GM11168 (cell line): ENCODE data around the gene EFNA1.

Experiments used
- in situ Hi-C: fragments of 300-500 bp; cut with MboI; formaldehyde crosslinking; loops from one replicate; pipeline ENCODE4 v1.12.0; 2022; ENCODE audit warnings: low sequenced_read_pairs; ENCODE audit not compliant: unreplicated experiment

The EFNA1 gene

DNA sequence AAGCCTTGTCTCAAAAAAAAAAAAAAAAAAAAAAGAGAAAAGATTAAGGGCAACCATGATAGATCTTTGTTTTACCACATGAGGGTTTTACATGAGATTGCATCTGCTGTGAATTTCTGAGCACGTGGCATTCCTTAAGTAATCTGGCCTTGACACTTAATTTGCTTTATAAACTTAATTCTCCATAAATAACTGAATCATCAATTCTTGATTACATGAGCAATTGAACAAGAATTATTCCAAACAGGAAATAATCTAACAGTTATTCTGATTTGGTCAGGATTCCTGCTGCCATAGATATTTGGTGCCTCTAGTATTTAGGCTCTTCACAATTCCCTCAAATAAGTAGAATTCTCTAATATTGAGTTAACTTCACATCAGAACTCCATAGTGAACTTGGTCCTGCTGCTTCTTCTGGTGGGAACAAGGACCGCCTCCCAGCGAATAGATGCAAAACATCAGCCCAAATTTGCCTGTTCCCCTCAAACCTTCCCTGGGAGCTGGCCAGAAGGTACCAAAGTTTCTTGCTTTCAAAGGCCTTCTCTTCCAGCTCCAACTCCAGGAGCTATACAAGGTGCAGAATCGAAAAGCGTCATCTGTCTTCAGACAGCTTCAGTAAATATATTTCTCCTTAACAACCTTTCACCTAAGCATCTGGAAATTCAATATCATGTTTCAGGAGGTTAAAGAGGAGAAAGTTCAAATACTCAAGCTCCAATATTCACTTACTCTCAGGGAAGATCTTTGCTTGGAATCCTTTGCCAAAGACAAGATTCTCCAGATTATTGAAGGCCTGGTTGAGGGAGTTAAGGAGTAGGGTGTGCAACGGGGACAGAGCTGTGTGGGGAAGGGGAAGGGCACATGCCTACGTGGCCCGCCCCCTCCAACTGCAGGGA, 44.4 kb downstream of the EFNA1 start:
- in situ Hi-C loops: no loop called here

DNA sequence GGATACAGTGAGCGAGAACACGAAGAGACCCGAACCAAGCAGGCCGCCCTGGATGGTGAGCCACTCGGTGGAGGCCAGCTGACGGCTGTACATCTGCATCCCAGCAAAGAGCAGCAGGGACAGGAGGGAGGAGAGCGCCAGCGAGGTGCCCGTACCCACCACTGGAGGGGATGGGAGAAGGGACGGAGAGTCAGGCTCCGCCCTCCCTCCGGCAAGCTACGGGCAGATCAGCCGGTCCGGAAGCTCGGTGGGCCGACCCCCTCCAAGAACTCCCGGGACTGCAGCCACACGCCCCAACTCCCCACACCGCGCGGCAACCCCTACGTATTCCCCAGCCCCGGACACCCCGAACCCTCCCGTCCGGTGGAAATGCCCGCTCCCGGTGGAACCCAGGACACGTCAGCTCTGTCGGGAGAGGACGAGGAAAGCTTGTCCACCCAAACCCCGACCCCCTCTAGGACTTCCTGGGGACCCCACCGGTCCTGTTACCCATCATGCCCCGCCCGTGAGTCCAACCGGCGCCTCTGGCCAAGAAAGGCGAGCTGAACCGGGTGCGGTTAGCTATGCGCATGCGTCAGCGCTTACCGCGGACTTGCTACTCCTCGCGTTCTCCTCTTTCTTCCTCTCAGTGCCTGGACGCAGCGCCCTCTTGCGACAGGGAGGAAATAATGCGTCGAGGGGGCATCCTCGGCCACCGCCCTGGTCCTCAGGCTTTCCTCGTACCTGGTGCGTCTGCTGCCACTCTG, 45.2 kb downstream of the EFNA1 start, which contains the start of gene KRTCAP2:
Gene KRTCAP2, minus strand, starts transcription at position 573 of the 746 bp plus-strand sequence. Its CDS starts 80 bp downstream, at position 493.
- in situ Hi-C loops: no loop called here

DNA sequence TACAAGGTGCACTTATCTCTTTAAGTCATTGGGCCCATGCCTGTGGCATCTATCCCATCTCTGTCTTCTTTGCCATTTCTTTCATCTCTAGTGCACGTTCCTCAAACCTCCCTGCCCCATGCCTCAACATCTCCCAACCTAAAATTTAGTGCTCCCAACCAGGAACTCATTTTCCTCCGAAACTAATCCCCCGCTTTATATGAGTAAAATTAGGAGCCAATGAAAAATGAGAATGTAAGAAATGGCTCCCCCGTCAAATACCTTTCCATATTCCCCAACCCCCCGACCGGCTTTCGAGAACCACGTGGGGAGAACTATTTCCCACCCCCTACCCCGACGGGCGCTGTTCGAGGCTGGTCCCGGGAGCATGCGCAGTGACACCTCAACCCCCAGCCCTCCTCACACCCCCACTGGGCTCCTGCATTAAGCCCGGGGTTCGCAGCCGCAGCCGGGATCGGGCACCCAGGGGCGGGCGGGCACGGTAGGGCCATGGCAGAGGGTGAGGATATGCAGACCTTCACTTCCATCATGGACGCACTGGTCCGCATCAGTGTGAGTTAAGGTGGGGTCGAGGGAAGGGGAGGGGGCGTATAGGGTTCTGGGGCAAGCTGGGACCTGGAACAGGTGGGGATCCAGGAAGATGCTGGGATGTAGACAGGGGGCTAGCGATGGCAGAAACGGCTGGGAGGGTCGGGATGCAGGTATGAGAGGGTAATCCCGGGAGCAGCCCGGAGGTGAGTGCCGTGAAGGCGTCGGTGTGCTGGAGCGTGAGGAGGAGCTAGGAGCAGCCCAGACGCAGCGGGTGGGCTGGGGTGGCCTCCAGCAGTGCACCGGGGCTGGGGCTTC, 46.0 kb downstream of the EFNA1 start, which contains the start of gene TRIM46:
Gene TRIM46, plus strand, starts transcription at position 372 of the 846 bp plus-strand sequence. Its CDS starts 118 bp downstream, at position 490.
- in situ Hi-C loops: no loop called here

DNA sequence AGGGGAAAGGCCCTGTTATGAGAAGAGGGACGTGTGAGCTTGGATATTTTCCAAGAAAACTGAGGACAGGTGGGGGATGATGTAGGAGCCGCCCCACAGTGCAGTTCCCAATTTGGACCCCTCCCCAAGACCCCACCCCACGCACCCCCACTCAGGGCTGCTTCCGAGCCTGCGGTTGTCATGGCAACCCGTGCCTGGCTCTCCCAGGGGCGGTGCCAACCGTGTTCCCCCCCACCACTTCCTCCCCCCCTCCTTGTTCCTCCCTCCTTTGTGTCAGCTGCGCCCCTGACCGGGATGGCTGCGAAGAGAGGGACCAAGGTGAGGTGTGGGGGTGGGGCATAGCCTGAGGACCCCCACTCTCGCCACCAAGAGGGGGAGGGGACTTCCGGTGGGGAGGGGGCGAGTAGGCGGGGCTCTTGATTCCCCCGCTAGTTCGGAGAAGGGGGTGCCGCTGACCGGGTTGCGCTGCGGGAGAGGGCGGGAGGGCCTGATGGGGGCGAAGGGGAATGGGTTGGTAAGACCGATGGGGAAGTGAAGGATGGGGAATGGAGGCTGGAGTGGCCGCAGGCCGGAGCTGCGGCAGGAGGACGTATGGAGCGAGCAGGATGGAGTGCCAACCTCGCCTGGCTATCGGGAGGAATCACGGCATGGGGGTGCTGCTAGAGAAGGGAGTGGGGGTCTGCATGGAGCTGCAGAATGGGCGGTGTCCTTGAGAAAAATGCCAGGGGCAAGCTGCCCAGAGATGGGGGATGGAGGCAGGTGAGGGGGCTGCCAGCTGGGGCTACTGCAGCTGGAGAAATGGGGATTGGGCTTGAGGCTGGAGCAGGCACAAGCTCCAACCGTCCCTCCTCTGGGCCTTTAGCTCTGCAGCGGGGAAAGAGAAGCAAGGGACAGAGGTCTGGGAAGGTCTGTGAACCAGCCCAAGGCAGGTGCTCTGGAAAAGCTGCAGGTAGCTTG, 46.9 kb downstream of the EFNA1 start:
- in situ Hi-C loops: no loop called here

DNA sequence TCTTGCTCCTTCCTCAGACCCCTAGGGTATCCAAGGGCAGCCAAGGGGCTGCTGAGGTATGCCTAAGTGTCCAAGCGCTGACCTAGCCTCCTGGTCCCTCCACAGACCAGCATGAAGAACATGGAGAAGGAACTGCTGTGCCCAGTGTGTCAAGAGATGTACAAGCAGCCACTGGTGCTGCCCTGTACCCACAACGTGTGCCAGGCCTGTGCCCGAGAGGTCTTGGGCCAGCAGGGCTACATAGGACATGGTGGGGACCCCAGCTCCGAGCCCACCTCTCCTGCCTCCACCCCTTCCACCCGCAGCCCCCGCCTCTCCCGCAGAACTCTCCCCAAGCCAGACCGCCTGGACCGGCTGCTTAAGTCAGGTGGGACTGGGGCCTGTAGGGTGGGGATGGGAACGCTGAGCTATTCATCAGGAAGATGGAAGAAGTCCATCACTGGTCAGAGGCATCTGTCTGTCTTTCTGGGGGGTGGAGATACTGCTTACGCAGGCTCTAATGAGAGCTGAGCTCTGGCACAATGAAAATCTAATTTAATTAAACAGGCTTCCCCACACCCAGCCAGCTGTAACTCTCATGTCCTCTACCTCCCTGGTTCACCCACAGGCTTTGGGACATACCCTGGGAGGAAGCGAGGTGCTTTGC, 47.7 kb downstream of the EFNA1 start:
- in situ Hi-C loops: no loop called here

DNA sequence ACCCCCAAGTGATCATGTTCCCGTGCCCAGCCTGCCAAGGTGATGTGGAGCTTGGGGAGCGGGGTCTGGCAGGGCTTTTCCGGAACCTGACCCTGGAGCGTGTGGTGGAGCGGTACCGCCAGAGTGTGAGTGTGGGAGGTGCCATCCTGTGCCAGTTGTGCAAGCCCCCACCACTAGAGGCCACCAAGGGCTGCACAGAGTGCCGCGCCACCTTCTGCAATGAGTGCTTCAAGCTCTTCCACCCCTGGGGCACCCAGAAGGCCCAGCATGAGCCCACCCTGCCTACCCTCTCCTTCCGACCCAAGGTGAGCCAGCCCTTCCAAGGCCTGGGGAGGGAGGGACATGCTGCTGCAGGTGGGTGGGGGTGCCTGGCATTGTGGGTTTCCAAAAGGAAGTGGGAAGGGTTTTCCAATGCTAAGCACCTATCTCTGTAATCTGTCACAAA, 48.3 kb downstream of the EFNA1 start:
- in situ Hi-C loops: no loop called here

DNA sequence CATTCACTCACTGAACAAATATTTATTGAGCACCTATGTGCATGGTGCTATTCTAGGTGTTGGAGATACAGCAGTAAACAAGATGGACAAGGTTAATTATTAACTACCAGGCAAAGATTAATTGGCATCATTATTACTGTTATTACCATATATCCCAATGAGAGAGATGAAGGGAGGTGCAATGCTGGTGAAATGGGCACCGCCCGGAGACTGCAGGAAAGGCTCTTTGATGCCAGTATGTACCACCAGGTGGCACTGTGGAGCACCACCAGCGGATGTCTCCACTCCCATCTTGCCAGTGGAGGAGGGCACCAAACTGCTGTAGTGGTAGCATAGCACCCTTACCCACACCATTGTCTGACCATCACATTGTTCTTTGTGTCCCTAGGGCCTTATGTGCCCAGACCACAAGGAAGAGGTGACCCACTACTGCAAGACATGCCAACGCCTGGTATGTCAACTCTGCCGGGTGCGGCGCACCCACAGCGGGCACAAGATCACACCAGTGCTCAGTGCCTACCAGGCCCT, 48.9 kb downstream of the EFNA1 start:
- in situ Hi-C loops: no loop called here

DNA sequence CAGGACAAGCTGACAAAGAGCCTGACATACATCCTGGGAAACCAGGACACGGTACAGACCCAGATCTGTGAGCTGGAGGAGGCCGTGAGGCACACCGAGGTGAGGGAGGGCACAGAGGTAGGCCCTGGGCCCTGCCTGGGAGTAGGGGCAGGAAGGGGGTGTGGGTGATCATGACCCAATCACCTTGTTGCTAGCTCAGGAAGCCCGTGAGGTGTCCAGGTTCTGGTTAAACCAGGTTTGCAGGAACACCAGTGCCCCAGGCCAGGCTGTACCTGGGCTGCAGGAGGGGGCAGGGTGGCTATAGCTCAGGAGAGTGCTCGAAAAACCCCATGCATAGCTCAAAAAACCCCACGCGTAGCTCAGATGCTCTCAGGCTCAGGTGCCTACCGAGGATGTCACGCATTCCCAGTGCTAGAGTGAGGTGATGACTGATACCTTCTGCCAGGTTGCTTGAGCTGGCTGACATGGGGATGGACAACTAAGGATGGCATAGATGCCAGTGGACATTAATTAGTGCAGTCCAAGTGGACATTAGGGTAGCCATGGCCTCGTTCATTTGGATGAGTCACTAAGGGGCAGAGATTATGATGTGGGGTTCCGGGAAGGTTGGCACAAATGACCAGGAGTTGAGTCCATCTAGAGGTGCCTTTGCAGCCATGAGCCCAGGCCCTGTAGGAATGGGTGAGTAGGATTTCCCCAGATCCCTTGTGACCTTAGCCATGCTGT, 49.7 kb downstream of the EFNA1 start:
- in situ Hi-C loops: no loop called here

DNA sequence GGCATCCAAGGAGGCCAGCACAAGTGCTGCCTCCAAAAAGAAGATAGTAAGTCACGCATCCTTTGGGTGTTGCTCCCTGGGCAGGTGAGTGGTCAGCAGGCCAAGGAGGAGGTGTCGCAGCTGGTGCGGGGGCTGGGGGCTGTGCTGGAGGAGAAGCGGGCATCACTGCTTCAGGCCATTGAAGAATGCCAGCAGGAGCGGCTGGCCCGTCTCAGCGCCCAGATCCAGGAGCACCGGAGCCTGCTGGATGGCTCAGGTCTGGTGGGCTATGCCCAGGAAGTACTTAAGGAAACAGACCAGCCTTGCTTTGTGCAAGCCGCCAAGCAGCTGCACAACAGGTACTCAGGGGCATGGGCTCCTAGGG, 50.2 kb downstream of the EFNA1 start:
- in situ Hi-C loops: no loop called here

DNA sequence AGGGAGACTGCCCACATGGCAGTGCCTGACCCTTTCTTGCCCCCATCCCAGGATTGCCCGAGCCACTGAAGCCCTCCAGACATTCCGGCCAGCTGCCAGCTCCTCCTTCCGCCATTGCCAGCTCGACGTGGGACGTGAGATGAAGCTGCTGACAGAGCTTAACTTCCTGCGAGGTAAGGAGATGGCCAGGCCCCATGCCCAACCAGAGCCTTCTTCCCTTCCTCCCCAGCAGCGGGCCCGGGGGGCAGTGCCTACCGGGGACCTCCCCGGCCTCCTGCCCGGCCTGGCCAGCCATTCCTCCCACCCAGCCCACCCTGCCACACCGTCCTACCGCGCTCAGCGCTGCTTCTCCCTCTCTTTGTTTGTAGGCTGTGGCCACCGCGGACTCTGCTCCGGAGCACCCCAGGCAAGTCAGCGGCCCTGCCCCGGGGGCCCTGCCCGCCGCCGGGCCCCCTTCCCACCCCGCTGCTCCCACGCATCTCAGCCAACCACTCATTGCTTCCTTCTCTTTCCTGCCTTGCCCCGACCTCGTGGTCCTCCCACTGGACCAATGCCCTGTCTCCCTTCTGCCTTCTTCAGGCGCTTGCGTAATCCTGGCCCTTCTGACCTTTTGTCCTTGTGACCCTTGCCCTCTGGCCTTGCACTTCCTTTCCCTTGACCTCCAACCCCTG, 50.9 kb downstream of the EFNA1 start:
- in situ Hi-C loops: no loop called here

DNA sequence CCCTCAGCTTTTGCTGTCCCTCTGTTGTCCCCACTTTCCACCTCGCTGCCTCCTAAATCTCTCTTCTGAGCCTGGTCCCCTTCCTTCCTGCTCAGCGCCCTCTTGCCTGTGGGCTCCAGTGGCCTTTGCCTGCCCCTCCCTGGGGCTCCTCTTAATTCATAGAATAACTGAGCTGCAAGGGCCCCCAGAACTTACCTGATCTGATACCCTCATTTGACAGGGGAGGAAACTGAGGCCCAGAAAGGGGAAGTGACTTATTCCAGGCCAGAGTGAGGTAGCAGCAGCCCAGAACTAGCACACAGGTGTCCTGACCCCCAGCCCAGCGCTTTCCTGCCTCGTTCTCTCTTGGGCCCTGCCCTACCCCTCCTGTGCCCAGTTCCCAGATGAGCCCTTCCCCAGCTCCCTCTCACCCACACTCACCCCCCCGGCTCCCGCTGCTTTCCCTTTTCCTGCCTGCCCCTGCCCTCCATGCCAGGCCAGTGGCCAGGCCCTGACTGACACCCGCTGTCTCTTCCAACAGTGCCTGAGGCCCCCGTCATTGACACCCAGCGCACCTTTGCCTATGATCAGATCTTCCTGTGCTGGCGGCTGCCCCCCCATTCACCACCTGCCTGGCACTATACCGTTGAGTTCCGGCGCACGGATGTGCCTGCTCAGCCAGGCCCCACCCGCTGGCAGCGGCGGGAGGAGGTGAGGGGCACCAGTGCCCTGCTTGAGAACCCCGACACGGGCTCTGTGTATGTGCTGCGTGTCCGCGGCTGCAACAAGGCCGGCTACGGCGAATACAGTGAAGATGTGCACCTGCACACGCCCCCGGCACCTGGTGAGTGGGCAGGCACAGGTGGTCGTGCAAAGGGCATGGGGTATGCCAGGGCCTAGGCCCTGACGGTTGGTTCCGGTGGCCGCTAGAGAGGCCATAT, 51.7 kb downstream of the EFNA1 start:
- in situ Hi-C loops: no loop called here

DNA sequence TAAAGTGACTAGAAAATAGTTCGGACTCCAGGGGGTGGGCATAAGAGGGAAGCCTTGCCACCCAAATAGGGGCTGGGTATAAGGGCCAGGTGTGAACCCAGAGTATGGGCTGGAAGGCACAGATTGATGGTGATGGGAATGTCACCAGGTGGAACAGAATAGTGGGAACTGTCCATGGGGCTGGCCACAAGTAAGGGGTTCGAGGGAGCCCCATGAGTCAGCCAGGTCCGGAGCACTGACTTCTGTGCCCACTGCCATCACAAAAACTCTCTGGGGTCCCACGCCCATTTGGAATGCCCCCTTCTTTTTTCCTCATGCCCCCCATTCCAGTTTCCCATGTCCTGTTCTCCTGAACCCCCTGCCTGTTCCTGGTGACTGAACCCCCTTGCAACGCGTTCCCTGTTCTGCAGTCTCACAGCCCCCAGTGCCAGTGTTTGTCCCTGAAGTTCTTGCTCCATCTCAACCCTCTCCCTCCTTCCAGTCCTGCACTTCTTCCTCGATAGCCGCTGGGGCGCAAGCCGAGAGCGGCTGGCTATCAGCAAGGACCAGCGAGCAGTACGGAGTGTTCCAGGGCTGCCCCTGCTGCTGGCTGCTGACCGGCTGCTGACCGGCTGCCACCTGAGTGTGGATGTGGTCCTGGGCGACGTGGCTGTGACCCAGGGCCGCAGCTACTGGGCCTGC, 53.8 kb downstream of the EFNA1 start:
- in situ Hi-C loops: no loop called here

DNA sequence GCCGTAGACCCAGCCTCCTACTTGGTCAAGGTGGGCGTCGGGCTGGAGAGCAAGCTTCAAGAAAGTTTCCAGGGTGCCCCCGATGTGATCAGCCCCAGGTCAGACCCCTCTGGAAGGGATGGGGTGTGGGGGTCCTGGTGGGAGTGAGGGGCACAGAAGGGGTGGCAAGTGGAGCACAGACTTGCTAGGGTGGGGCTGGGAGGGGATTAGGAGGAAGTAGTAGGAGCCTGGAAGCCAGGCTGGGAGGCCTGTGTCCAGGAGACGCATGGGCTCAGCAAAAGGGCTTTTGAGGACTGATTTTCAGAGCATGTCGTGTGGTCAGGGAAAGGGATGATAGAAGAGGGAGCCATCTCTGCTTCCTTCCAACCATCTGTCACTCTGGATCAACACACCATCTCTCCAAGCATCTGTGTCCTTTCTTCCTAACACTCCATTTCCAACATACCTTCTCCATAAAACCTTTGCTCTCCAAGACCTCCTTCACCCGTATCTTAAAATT, 54.4 kb downstream of the EFNA1 start:
- in situ Hi-C loops: no loop called here

DNA sequence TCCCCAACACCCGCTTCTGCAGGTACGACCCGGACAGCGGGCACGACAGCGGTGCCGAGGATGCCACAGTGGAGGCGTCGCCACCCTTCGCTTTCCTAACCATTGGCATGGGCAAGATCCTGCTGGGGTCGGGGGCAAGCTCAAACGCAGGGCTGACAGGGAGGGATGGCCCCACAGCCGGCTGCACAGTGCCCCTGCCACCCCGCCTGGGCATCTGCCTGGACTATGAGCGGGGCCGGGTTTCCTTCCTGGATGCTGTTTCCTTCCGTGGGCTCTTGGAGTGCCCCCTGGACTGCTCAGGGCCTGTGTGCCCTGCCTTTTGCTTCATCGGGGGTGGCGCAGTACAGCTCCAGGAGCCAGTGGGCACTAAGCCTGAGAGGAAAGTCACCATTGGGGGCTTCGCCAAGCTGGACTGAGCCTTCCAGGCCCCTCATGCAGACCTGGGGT, 56.1 kb downstream of the EFNA1 start:
- in situ Hi-C loops: no loop called here

DNA sequence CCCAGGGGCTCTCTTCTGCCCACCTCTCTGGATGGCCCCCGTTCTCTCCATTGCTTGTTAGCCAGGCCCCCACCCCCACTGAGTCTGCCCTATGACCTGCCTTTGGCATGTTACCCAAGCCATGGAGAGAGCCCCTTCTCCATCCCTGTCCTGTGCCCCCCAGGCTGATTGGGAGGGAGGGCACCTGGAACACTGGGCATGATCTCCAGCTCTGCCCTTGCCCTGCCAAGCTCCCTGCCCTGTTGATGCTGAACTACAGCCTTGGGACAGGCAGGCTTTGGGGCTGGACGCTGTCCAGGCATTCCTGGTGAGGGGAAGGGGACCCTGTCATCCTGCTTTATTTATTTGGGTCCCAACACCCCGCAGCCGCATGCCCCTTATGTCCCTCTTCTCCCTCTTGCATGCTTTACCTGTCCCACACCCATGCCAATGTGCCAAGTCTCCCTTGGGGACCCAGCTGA, 56.7 kb downstream of the EFNA1 start:
- in situ Hi-C loops: no loop called here
